ENCODE measurements around the gene CELA2A.
A peak's percentile ranks its signal among the peaks of the same experiment; 100 is the strongest.
"Not testable (repeated sequence)": the region's sequence is repeated elsewhere in the genome, so short reads cannot be mapped to it uniquely, and the experiment has no call there.

Gene CELA2A

DNA sequence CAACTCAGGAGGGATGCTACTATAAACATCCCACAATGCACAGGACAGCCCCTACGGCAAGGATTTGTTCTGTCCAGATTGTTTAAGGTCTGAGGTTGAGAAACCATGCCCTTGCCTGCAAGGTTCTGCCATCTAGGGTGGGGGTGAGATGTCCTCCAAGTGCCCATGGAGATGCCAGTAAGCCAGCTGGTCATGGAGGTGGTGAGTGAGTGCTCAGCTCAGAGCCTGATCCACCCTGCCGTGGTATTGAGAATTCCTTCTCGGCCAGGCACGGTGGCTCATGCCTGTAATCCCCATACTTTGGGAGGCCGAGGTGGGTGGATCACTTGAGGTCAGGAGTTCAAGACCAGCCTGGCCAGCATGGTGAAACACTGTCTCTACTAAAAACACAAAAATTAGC is 31.6 kb upstream of the CELA2A start:
- DNase-seq = no peak

DNA sequence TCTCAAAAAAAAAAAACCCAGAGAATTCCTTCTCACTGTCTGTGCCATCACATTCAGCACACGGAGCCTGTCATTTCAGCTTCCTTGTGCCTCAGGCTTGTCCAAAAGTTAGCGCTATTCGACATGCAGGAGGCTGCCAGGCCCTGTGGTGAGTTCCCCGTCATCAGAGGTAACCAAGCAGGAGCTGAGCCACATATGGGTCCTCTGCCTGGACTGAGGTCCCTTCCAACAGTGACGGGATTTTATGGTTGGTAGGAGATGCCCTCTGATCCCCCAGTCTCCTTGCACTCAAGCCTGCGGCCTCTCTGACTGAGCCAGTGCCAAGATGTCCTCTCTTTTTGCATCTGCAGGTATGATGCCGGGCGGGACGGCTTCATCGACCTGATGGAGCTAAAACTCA is 31.0 kb upstream of the CELA2A start:
- no peak for DNase-seq

DNA sequence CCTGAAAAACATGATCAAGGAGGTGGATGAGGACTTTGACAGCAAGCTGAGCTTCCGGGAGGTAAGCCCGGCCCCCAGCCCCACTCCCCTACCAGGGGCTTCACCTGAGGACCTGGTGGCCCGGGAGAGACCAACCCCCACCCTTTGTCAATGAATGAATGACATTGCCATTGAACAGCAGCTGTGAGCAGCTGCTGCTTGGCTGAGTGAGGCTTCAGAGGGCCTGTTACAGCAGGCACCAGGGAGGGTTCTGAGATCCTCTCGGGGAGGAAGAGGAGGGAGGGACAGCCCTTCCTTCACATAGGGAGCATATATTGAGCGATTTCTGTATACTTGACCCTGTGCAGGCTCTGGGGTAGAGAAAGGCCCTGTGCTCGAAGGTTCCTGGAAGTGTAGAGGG is 30.6 kb upstream of the CELA2A start:
- no peak for DNase-seq

DNA sequence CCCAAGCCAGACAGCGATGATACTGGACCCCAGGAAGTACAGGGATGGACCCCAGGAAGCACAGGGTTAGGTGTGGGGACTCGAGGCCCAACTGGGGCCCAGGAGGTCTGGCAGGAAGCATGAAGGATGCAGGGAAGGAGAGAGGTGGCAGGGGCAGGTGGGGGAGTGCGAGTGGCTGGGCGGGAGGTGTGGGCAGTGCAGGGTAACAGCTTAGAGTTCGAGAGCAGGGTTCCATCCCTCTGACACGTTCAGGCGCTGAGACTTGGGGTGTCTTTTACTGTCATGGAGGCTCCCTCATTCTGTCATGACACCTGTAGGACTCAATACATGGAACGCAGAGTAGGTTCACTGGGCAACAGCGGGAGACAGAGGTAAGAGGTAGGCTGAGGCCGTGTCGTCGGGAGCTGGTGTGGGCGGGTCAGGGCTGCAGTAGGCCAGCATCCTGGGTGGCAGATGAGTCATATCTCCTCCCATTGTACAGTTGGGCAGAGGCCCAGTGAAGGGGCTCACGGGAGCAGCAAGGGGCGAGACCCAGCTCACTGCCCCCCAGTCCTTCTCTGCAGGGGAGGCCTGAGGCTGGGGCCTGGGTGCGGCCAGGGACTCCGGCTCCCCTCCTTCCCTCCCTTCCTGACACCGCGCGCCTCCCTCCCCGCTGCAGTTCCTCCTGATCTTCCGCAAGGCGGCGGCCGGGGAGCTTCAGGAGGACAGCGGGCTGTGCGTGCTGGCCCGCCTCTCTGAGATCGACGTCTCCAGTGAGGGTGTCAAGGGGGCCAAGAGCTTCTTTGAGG is 29.8 kb upstream of the CELA2A start:
- peak in 1 of 56 donors; percentile 15 for DNase-seq

DNA sequence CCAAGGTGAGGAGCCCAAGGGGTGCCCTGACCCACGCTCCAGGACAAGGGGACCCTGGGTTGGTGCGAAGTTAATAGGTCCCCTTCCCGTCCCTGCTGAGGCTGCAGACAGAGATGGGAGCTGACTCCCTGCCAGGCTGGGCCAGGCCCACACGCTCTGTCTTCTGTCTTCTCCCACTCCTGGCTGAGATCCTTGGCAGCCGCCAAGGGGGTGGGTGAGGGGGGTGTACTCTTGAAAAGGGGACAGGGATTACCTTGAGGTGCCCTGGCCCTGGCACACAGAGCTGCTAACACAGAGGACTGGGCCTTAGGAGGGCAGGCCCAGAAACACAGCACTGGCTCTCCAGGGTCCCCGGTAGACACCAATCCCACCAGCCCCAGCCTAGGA is 29.3 kb upstream of the CELA2A start:
- DNase-seq = no peak

DNA sequence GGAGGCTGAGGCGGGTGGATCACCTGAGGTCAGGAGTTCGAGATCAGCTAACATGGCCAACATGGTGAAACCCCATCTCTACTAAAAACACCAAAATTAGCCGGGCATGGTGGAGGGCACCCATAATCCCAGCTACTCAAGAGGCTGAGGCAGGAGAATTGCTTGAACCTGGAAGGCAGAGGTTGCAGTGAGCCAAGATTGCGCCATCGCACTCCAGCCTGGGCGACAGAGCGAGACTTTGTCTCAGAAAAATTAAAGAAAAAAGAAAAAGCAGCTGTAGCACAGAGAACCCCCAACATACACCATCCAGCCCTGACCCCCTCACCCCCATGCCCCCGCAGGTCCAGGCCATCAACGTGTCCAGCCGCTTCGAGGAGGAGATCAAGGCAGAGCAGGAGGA is 28.3 kb upstream of the CELA2A start:
- not testable (repeated sequence) for DNase-seq

DNA sequence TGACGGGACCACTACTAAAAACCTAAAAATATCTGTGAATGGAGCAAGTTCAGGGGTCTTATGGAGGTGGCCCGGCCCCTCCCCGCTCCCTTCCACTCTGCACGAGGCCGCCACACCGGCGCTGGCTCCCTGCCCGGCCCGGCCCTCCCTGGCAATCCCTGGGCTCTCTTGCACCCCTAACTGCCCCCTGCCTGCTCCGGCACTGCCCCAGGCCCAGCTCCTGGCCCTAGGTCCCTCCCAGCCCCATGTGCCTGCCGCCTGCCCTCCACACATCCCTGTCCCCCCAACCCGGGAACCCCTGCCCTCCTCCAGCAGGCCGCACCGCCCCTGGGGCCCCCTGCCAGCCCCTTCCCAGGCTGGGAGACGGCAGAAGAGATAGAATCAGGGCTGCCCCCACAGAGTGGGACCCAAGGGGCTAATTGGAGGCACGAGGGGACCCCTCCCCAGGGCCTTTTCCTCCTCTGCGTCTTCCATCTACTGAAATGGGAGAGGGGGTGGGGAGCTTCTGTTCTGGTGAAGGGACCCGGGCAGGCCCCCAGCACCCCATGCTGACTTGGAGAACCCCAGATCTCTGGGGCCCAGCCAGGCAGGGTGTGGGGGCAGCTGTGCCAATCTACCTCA is 27.6 kb upstream of the CELA2A start:
- DNase-seq = no peak

DNA sequence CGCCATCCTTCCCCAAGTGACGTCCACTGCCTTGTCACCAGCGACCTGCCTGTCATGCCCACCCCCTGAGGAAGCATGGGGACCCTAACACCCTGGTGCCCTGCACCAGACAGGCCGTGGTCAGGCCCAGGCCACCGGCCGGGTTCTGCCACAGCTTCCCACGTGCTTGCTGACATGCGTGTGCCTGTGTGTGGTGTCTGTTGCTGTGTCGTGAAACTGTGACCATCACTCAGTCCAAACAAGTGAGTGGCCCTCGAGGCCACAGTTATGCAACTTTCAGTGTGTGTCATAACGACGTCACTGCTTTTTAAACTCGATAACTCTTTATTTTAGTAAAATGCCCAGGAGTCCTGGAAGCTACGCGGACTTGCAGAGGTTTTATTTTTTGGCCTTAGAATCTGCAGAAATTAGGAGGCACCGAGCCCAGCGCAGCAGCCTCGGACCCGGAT is 26.8 kb upstream of the CELA2A start:
- DNase-seq = no peak

DNA sequence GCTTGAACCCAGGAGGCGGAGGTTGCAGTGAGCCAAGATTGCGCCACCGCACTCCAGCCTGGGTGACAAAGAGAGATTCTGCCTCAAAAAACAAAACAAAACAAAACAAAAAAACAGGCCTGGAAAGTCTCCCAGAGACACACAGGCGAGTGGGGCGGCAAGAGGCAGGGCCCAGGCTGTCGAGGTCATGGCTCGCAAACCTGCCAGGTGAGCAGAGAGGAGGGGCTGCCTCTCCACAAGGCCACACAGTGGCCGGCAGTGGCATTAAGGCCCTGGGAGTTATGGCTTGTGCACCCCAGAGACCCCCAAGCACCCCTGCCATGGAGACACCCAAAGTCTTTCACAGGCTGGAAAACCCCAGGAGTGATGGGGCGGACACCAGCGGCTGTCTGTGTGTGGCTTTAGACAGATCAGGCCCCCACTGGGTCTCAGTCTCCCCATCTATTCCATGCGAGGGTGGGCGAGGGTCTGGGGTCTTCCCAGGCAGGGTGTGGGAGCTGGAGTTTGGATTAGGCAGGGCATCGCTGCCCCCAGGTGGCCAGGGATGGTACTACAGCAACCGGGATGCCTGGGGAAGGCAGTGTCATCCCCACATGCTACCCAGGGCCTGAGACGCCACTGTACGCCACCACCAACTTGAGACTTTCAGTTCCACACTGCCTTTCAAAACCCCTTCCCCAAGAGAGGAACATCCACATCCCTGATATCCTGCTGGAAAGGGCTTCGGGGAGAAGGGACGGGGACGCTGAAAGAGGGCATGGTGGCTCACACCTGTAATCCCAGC is 25.6 kb upstream of the CELA2A start:
- peak in 48 of 56 donors; percentile 11 to 83 (median 54) for DNase-seq

DNA sequence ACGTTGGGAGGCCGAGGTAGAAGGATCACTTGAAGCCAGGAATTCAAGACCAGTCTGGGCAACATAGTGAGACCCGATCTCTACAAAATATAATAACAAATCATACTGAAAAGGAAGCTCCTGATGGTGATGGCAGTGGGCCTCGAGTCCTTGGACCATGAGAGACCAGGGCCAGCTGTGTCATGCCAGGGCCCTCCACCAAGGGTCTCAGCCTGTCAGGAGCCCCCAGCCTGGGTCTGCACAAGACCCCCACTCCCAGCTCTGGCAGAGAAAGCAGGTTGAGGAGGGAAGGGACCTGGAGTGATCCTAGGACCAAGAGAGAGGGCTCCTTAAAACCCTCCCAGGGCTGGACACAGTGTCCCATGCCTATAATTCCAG is 25.0 kb upstream of the CELA2A start:
- DNase-seq = no peak

DNA sequence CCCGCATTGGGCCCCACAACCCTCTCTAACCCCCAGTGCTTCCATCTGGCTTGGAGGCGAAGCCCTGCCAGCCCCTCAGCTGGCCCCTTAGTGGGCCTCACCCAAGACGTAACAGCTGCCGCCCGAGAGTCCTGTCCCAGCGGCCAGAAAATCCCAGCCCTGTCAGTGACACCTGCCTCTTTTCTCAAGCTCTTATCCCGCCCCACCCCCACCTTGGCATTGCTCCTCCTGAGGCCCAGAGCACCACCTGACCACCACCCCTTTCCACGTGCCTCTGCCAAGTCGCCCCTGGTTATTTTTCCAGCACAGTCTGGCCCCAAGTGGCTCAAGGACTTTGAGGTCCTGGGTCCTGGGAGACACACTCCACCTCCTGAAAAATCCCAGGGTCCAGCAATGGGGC is 24.2 kb upstream of the CELA2A start:
- no peak for DNase-seq

DNA sequence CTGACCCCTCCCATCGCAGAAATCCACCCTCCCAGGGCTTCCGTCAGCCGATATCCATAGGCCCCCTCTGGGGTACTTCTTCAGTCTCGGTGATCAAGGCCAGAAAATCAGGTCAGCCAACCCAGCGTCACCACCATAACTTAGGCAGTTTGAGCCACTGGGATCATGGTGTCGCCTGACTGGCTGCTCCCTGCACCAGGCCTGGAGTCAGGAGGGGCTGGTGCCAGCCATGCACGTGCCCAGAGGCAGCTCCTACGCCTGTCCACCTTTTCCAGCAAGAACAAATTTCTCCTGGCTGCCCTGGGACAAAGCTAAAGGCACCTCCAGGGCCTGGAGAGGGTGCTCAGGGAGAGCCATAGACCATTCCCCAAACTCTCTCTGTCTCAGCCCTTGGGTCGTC is 23.1 kb upstream of the CELA2A start:
- DNase-seq = no peak

DNA sequence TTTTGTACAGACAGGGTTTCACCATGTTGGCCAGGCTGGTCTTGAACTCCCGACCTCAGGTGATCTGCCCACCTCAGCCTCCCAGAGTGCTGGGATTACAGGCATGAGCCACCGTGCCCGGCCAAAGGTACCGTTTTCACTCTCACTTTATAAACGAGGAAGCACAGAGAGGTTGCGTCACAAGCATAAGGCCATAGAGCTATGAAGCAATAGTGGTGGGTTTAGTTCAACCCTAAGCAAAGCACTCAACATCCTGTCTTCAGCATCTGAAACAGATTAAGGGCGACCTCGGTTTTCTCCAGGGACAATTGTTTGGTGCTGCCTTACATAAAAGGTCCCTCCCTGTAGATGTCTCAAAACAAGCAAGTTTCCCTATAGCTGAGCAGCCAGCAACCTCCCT is 21.8 kb upstream of the CELA2A start:
- DNase-seq = not testable (repeated sequence)

DNA sequence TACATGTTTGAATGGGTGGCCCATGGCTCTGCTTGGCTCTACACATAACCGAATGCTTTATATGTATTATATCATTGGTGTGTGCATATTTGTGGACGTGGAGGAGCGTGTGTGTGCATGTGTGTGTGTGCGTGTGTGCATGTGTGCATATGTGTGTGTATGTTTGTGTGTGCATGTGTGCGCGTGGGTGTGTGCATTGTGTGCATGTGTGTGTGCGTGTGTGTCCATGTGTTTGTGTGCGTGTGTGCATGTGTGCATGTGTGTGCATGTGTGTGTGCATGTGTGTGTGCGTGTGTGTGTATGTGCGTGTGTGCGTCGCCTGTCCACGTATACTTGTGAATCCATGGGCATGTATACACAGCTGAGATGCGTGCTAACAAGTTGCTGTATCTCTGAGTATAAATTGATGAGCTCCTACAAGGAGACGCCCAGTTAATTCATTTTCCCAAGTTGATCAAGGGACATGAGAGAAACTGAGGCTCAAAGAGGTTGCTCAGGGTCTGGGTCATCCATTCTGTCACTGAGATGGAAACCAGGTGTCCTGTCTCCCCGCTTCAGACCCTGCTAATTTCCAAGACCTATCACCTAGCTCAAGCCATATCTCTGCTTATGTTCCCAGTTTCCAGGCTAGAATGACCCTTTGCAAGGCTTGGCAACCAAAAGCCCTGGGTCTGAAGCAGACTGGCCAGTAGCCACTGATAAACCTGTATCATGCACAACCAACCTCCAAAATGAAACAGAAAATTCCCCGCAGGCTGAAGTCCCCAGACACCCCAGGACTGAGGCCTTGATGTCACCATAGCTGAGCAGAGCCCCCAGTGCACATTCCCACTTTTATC is 21.1 kb upstream of the CELA2A start:
- no peak for DNase-seq

DNA sequence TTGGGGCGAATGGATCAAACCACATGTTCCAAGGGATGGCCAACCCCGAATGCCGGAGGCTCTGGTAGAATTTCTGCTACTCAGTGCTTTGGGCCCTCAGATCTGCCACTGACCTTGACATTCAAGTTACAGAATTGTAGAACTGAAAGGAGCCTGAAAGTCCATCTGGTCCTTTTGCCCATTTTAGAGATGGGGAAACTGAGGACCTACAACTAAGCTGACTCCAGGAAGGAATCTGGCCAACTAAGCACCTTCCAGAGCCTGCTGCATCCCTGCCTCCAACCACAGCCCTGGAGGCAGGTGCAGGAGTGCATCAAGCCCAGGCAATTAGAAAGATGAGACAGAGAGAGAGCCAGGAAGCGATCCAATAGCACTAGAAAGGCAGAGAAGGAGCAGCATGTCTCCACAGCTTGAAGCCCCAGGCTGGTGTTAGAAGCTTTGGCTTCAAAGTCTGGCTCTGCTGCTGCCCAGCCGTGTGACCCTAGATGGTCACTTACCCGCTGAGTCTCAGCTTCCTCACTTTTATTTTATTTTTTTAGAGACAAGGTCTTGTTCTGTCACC is 19.6 kb upstream of the CELA2A start:
- no peak for DNase-seq

DNA sequence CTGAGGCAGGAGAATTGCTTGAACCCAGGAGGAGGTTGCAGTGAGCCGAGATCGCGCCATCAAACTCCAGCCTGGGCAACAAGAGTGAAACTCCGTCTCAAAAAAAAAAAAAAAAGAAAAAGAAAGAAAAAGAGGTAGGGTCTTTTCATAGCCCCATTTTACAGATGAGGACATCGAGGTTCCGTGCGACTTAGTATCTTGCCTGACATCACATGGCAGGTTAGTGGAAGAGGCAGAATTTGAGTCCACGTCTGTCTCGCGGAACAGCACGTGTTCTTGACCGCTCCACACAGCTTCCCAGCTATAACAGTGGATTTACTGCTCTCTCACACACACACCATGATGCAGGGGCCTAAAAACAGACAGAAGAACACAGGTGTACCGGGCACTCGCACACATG is 17.2 kb upstream of the CELA2A start:
- no peak for DNase-seq

DNA sequence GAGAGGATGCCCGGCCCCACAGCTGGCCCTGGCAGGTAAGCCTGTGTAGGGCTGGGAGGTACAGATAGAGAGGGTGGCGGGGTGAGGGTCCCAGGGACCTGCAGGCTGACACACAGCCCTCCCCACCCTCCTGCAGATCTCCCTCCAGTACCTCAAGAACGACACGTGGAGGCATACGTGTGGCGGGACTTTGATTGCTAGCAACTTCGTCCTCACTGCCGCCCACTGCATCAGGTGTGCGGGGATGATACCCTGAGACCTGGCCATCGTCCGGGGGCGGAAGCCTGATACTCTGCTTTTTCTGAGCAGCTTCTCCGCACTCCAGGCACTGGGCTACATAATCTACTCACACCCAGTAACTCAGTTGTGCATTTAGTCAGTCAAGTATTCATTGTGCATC is 16.2 kb upstream of the CELA2A start:
- no peak for DNase-seq

DNA sequence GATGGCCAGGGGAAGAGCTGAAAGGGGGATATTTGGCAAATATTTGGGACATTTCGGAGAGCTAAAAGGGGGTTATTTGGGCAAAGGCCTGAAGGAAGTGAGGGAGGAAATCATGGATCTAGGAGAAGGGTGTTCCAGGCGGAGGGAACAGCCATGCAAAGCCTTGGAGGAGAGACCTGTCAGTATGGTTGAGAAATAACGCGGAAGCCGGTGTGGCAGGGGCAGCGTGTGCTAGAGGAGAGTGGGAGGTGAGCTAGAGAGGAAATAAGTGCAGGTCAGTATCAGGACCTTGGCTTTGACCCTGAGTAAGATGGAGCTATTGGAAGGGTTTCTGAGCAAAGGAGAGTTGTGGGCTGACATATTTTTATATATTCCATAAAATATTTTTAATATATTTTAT is 15.3 kb upstream of the CELA2A start:
- no peak for DNase-seq

DNA sequence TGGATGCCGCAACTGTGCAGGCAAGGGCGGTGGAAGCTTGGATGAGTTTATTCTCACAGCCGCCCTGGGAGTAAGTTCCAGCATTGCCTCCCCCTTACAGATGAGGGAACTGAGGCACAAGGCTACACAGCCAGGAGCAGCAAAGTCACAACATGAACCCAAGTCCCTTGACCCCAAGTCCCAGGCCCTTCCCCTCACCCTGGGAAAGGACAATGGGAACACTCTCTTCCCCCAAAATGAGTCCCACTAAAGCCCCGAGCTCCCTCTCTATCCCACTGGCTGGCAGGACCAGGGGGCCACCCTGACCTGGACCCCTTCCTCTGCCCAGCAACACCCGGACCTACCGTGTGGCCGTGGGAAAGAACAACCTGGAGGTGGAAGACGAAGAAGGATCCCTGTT is 14.4 kb upstream of the CELA2A start:
- DNase-seq = no peak

DNA sequence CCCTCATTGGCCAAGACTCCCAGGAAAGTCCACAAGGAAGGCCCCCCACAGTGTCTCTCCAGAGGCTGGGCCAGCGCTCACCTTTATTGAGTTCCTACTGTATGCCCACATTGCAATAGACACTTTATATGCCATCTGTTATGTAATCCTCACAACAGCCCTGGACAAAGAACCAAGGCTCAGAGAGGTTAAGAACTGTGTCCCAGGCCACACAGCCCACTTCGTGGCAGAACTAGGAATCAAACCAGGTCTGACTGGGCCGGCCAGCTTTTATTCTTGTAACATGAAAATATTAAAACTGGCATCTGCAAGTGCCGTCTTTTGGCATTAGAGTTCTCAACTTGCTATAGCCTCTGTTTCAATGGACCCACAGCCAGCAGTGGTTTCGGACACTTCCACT is 13.8 kb upstream of the CELA2A start:
- no peak for DNase-seq

DNA sequence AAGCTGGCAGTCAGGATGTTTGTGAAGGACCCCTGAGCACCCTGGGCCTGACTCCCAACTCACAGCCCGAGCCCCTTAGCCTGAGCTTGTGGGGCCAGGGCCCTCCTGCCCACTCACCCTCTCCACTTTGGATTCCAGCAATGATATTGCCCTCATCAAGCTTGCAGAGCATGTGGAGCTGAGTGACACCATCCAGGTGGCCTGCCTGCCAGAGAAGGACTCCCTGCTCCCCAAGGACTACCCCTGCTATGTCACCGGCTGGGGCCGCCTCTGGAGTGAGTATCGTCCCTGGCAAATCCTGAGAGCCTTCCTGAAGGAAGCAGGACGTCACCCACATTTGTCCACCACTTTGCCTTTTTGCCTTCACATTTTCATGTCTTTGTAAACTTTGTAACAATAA is 13.3 kb upstream of the CELA2A start:
- DNase-seq = no peak

Data from nucleus accumbens (tissue), 56 donors.